Measurements from ENCODE around the gene OTOS. TPM values are rescaled to one million over a fixed set of nuclear protein-coding genes. Genes with fewer than 3 reads are reported as not detected.

The OTOS gene
- total RNA-seq, 2 experiments from 2014 or later: not detected

GRCh38 chr2:240127911-240128607 is 12.4 kb downstream of the OTOS start:
- ChIA-PET CTCF (no interaction called here), POLR2A (no interaction called here)
- Mint-ChIP-seq H3K4me3 (no peak overlapping the region), H3K4me1 (ENCODE audit: low read depth) (no peaks in the 10 kb centered on the region), H3K27ac (no peak overlapping the region), H3K36me3 (ENCODE audit: low read depth) (peaks cover 66% of the 10 kb centered on the region), H3K27me3 (no peaks in the 10 kb centered on the region), H3K9me3 (peaks cover 4% of the 10 kb centered on the region)
- H3K4me3 ChIP-seq (ENCODE audit: low read length): no peak overlapping the region
- intact Hi-C loops (cut with DNase I, micrococcal nuclease): no loop called here
- no peak for ATAC-seq (ENCODE audit: poor library complexity)
- H3K36me3 ChIP-seq (ENCODE audit: insufficient read depth, low read length): peaks cover 47% of the 10 kb centered on the region
- H3K27me3 ChIP-seq (ENCODE audit: control insufficient read depth in 1 of 2, insufficient read depth in 2 of 2, low read length in 2 of 2): no peaks in the 10 kb centered on the region
- no peaks in the 10 kb centered on the region for H3K4me1 ChIP-seq (ENCODE audit: insufficient read depth, low read length)
- no peak overlapping the region for H3K27ac ChIP-seq (ENCODE audit: low read depth in 1 of 2, low read length in 2 of 2)
- no peaks in the 10 kb centered on the region for H3K9me3 ChIP-seq (ENCODE audit: control insufficient read depth in 1 of 2, insufficient read depth in 1 of 2, low read length in 2 of 2)
- TF ChIP-seq CTCF (IDR thresholded peaks at IDR 0.05): no peak
- DNase-seq: no peak

GRCh38 chr2:240127191-240127750 is 13.2 kb downstream of the OTOS start:
- intact Hi-C loops (cut with DNase I, micrococcal nuclease): no loop called here
- Histone ChIP-seq H3K9me3 (ENCODE audit: control insufficient read depth in 1 of 2, insufficient read depth in 1 of 2, low read length in 2 of 2) (no peaks in the 10 kb centered on the region), H3K27me3 (ENCODE audit: control insufficient read depth in 1 of 2, insufficient read depth in 2 of 2, low read length in 2 of 2) (no peaks in the 10 kb centered on the region), H3K36me3 (ENCODE audit: insufficient read depth, low read length) (peaks cover 40% of the 10 kb centered on the region), H3K4me3 (ENCODE audit: low read length) (no peak overlapping the region), H3K27ac (ENCODE audit: low read depth in 1 of 2, low read length in 2 of 2) (no peak overlapping the region), H3K4me1 (ENCODE audit: insufficient read depth, low read length) (no peaks in the 10 kb centered on the region)
- no peak for ATAC-seq (ENCODE audit: poor library complexity)
- H3K36me3 Mint-ChIP-seq (ENCODE audit: low read depth): peaks cover 59% of the 10 kb centered on the region
- no peak overlapping the region for H3K4me3 Mint-ChIP-seq
- POLR2A ChIA-PET: no interaction called here
- peaks cover 4% of the 10 kb centered on the region for H3K9me3 Mint-ChIP-seq
- CTCF ChIA-PET: no interaction called here
- no peak for TF ChIP-seq CTCF (IDR thresholded peaks at IDR 0.05)
- no peaks in the 10 kb centered on the region for H3K27me3 Mint-ChIP-seq
- H3K27ac Mint-ChIP-seq: no peak overlapping the region
- H3K4me1 Mint-ChIP-seq (ENCODE audit: low read depth): no peaks in the 10 kb centered on the region
- no peak for DNase-seq

- CTCF ChIA-PET: no interaction called here
- POLR2A ChIA-PET: no interaction called here
- Mint-ChIP-seq H3K9me3 (peaks cover 4% of the 10 kb centered on the region), H3K36me3 (ENCODE audit: low read depth) (peaks cover 53% of the 10 kb centered on the region), H3K27me3 (no peaks in the 10 kb centered on the region), H3K4me3 (no peak overlapping the region), H3K27ac (no peak overlapping the region), H3K4me1 (ENCODE audit: low read depth) (no peaks in the 10 kb centered on the region)
- intact Hi-C loops (cut with DNase I, micrococcal nuclease): no loop called here
- no peaks in the 10 kb centered on the region for H3K27me3 ChIP-seq (ENCODE audit: control insufficient read depth in 1 of 2, insufficient read depth in 2 of 2, low read length in 2 of 2)
- no peak overlapping the region for H3K27ac ChIP-seq (ENCODE audit: low read depth in 1 of 2, low read length in 2 of 2)
- no peak for TF ChIP-seq CTCF (IDR thresholded peaks at IDR 0.05)
- ATAC-seq (ENCODE audit: poor library complexity) (no peak), DNase-seq (no peak)
- no peaks in the 10 kb centered on the region for H3K4me1 ChIP-seq (ENCODE audit: insufficient read depth, low read length)
- peaks cover 34% of the 10 kb centered on the region for H3K36me3 ChIP-seq (ENCODE audit: insufficient read depth, low read length)
- H3K9me3 ChIP-seq (ENCODE audit: control insufficient read depth in 1 of 2, insufficient read depth in 1 of 2, low read length in 2 of 2): no peaks in the 10 kb centered on the region
- no peak overlapping the region for H3K4me3 ChIP-seq (ENCODE audit: low read length)
Observed at GRCh38 chr2:240126731-240127130, 13.7 kb downstream of the OTOS start.
